Adrenal gland (tissue), 5 donors: ENCODE measurements around the gene PRKN.

Experiments used
- POLR2A ChIP-seq, 2 donors: fragments of 450-650 bp; IDR thresholded peaks; one replicate each; pipeline ENCODE4 v1.6.1; 2017; ENCODE audit warnings: antibody characterized with exemption in 2 of 2, mild to moderate bottlenecking in 2 of 2, moderate library complexity in 1 of 2
- TF ChIP-seq, protein P1 (sequence below), 6 experiments: fragments of 450-650 bp in 4 of 6; fragments of 200-600 bp in 2 of 6; sonication (generic) in 1 of 6; IDR thresholded peaks; 1 replicate in 5 of 6; 2 replicates in 1 of 6; pipeline versions ENCODE4 v1.5.1 to v1.8.0; 2016 to 2021; ENCODE audit warnings: antibody characterized with exemption in 6 of 6, mild to moderate bottlenecking in 2 of 6, moderate library complexity in 1 of 6
- donor health status: DM: no; HTN: no; CAD: no.

DNA sequence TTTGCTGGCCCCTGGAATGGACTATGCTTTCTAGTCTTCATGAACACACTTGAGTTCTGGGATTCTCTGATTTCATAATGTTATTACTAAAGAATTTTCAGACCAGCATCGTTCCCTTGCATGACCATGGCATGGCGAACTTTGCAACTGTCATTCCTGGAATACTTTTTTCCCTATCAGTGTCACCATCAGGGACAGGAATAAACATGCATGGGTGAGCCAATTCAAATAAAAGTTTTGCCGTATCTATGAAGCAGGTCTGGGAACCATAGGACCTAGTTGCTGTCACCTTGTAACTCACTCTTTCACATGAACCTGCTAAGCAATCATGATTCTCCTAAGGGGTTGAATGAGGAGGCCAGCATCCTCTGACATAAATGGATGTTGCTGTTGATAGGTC is 1385.5 kb downstream of the PRKN start:
- TF ChIP-seq, protein P1, sequence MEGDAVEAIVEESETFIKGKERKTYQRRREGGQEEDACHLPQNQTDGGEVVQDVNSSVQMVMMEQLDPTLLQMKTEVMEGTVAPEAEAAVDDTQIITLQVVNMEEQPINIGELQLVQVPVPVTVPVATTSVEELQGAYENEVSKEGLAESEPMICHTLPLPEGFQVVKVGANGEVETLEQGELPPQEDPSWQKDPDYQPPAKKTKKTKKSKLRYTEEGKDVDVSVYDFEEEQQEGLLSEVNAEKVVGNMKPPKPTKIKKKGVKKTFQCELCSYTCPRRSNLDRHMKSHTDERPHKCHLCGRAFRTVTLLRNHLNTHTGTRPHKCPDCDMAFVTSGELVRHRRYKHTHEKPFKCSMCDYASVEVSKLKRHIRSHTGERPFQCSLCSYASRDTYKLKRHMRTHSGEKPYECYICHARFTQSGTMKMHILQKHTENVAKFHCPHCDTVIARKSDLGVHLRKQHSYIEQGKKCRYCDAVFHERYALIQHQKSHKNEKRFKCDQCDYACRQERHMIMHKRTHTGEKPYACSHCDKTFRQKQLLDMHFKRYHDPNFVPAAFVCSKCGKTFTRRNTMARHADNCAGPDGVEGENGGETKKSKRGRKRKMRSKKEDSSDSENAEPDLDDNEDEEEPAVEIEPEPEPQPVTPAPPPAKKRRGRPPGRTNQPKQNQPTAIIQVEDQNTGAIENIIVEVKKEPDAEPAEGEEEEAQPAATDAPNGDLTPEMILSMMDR (IDR thresholded peaks at IDR 0.05): no peak
- no peak for TF ChIP-seq POLR2A (IDR thresholded peaks at IDR 0.05)
